ENCODE data around the gene PAXX.

DNA sequence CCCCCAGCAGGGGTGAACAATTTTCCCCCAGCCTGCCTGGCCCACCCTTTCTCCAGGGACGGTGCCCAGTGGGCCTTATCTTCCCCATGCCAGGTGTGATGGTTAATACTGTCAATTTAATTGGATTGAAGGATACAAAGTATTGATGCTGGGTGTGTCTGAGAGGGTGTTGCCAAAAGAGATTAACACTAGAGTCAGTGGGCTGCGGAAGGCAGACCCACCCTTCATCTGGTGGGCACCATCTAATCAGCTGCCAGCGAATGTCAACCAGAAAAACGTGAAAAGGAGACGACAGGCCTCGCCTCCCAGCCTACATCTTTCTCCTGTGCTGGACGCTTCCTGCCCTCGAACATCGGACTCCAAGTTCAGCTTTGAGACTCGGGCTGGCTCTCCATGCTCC, 45.3 kb downstream of the PAXX start:
- TF ChIP-seq POLR2A (IDR thresholded peaks at IDR 0.05; ENCODE audit: low read length) = no peak
- TF ChIP-seq GATA1 (IDR thresholded peaks at IDR 0.05; ENCODE audit: low read depth, low read length) = no peak
